NB4 (cell line): ENCODE data around the gene SH3PXD2B.
A peak's percentile ranks its signal among the peaks of the same experiment; 100 is the strongest.

Experiments used
- DNase-seq: peaks from one replicate; pipeline ENCODE4 v3.0.0; 2010; ENCODE audit warnings: low read depth
- H3K4me3 ChIP-seq: one replicate; pipeline ENCODE4 v1.5.1; 2011; ENCODE audit warnings: mild to moderate bottlenecking, low read depth, low read length, moderate library complexity
- MYC ChIP-seq: IDR thresholded peaks from 2 replicates; pipeline ENCODE4 v1.6.1; 2011; ENCODE audit warnings: low read depth, low read length
- POLR2A ChIP-seq: IDR thresholded peaks from 2 replicates; pipeline ENCODE4 v1.6.1; 2011; ENCODE audit warnings: mild to moderate bottlenecking; ENCODE audit not compliant: insufficient read length; ENCODE audit errors: extremely low read depth
- TF ChIP-seq, protein P1 (sequence below): IDR thresholded peaks from 2 replicates; pipeline ENCODE4 v1.6.1; 2011; ENCODE audit warnings: low read depth, low read length
- TF ChIP-seq, protein P2 (sequence below): IDR thresholded peaks from one replicate; pipeline ENCODE4 v1.5.1; 2012; ENCODE audit warnings: low read depth, low read length

Gene SH3PXD2B

DNA sequence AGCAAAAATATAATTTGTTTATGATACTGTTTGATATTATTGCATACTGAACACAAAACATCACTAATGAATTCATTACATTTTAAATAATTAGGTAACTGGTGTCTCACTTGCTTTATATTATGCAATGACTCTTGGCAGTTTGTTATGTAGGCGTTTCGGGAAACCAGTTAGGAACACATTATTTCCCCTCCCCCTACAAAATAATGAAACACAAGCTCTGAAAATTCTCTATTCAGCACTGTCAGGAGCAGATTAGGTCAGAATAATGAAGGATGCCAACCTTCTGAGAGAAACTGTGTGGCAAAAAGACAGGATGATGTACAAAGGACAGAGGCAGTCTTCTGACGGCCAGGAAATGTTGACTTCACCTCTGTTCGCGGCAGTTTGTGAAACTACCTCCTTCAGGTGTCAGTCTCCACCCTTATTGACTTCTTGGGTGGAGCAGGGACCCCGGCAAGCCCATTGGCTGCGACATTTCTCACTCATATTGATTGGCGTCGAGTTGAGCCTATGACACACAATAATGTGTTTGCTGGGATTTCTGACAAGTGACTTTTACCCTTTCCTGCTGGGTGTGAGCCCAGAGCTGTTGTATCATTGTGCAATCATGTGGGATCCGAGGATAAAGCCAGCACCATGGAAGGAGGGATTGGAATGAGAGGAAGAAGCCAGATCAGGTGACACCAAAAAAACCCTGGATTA, 33.9 kb downstream of the SH3PXD2B start:
- H3K4me3 ChIP-seq: no peak overlapping the region
- TF ChIP-seq POLR2A (no peak), MYC (no peak)
- TF ChIP-seq, protein P1, sequence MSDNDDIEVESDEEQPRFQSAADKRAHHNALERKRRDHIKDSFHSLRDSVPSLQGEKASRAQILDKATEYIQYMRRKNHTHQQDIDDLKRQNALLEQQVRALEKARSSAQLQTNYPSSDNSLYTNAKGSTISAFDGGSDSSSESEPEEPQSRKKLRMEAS: no peak
- TF ChIP-seq, protein P2, sequence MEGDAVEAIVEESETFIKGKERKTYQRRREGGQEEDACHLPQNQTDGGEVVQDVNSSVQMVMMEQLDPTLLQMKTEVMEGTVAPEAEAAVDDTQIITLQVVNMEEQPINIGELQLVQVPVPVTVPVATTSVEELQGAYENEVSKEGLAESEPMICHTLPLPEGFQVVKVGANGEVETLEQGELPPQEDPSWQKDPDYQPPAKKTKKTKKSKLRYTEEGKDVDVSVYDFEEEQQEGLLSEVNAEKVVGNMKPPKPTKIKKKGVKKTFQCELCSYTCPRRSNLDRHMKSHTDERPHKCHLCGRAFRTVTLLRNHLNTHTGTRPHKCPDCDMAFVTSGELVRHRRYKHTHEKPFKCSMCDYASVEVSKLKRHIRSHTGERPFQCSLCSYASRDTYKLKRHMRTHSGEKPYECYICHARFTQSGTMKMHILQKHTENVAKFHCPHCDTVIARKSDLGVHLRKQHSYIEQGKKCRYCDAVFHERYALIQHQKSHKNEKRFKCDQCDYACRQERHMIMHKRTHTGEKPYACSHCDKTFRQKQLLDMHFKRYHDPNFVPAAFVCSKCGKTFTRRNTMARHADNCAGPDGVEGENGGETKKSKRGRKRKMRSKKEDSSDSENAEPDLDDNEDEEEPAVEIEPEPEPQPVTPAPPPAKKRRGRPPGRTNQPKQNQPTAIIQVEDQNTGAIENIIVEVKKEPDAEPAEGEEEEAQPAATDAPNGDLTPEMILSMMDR: no peak
- DNase-seq: peak; percentile 50

DNA sequence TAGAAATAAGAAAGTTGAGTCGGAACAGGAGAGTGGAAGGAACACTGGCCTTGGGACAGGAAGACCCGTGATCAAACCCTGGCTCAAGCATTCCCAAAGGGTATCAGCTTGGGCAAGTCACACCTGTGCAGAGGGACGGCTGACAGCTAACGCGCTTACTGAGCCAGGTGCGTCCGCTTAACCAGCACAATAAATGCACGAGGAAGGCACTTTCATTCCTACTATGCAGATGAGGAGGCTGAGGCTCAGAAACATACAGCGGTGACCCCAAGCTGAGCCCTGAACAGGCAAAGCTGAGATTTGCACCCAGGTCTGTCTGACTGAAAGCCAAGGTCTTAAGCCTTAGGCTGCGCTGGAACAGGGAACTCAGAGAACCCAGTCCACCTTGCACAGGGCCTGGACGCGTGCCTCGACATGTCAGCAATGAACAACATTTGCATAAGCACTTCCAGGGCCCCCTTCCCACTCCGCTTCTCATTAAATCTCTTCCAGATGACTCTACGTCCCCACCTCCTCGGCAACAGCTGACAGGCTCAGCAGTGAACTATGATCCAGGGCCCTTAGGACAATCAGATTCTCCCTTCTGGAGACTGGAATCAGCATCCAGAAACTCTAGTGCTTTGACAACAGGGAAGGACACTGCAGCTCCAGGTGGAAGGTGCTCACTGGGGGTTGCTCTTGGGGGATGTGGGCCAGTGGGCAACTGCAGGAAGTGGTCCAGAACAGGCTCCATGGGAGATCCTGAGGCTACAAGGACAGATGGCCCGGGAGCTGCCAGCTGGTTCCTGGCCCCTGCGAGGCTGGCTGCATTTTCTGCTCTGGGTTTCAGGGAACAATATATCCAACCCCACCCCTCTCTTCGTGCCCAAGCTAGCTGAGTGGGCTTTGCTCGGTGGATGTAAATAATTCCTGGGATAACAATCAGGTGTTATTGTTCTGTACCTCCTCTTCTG, 35.2 kb downstream of the SH3PXD2B start:
- DNase-seq: no peak
- no peak overlapping the region for H3K4me3 ChIP-seq
- TF ChIP-seq, protein P1: no peak

DNA sequence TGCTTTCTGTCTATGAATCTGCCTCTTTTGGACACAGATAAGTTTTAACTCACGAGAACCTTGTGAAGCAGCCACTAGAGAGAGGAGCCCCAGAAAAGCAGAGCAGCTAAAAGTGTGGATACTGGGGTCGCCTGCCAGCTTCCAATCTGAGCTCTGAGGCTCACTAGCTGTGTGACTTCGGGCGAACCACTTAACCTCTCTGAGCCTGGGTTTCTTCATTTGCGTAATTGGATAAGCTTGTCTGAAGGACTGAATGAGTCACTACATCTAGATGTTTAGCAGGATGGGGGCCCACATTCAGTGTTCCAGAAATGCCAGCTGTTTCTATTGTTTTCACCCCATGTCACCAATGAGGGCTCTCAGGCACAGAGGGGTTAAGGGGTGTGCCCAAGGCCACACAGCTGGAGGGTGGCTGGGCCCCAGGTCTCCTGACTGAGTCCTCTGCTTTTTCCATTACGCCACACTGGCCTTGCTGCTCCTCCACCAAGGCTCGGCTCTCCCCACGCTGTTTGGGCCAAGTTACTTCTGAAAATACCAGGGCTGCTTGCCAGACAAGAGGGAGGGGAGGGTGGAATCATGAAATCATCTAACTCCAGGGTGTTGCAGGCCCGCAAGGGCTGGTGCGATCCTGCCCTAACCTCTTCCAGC, 36.2 kb downstream of the SH3PXD2B start:
- peak; percentile 45 for DNase-seq
- TF ChIP-seq MYC (no peak), POLR2A (no peak)
- TF ChIP-seq, protein P2: no peak
- TF ChIP-seq, protein P1: no peak
- H3K4me3 ChIP-seq: no peak overlapping the region

DNA sequence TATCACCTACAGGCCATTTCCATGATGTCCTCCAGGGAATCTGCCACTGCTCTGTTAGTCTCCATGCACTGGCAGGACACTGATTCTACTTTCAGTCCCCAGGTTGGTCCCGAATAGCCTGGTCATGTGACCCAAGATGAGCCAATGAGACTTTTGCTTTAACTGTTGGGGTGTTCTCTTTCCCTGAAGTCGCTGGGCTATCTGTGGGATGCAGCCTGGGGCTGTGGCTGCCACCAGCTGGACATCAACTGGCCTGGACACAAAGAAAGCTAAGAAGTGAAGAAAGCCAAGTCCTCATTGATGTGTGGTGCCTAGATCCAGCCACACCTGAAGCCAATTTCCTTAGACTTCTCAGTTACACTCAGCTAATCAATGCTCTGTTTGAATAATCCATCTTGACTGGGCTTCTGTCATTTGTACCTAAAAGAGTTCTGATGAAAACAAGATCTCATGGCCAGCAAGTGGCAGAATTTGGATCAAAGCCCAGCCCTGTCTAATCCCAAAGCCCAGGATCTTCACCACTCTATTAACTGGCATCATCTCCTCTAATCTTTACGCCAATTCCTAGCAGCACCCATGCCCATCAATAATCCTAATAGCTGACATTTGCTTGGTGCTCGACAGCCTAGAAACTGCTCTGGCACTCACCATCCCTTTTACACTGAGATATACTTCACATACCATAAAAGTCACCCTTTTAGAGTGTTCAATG, 37.0 kb downstream of the SH3PXD2B start:
- TF ChIP-seq, protein P1: no peak
- TF ChIP-seq MYC (no peak), POLR2A (no peak)
- TF ChIP-seq, protein P2: no peak
- H3K4me3 ChIP-seq: no peak overlapping the region
- no peak for DNase-seq

DNA sequence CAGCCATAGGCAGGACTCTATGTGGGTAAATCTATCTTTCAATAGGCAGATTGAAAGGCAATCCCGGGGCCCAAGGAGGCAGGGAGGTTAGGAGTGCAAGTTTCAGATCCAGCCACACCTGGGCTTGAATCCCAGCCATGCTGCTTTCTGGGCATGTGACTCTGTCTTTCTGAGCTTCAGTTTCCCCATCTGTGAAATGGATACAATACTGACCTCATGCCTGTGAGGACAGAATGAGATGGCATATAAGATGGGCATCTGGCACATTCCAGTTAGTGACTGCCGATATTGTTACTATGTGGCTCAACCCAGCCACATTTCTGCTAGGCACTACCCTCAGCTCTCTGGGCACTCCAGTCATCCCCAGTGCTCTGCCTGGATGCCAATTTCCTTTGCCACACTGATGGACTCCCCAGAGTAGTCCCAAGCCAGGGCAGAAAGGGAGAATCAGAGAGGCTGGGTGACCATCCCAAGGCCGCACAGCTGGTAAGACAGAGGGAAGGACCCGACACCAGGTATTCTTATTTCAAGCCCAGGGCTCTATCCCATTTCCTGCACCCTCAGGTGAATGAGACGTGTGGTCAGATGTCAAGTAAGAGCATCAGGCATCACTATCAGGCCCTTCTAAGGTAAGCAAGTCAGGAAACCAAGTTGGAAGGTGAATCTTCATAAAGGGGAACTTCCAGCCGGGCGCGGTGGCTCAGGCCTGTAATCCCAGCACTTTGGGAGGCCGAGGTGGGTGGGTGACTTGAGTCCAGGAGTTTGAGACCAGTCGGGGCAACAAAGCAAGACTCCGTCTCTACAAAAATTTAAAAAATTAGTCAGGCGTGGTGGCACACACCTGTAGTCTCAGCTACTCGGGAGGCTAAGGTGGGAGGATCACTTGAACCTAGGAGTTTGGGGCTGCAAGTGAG, 38.7 kb downstream of the SH3PXD2B start:
- TF ChIP-seq, protein P2: no peak
- TF ChIP-seq, protein P1: no peak
- TF ChIP-seq MYC: no peak
- TF ChIP-seq POLR2A: no peak
- no peak for DNase-seq
- no peak overlapping the region for H3K4me3 ChIP-seq
